Measurements from ENCODE around the gene RPA1. TPM values are rescaled to one million over a fixed set of nuclear protein-coding genes. Genes with fewer than 3 reads are reported as not detected.

The RPA1 gene
- total RNA-seq, 1 donor from 2014 or later = 56.6 TPM

DNA sequence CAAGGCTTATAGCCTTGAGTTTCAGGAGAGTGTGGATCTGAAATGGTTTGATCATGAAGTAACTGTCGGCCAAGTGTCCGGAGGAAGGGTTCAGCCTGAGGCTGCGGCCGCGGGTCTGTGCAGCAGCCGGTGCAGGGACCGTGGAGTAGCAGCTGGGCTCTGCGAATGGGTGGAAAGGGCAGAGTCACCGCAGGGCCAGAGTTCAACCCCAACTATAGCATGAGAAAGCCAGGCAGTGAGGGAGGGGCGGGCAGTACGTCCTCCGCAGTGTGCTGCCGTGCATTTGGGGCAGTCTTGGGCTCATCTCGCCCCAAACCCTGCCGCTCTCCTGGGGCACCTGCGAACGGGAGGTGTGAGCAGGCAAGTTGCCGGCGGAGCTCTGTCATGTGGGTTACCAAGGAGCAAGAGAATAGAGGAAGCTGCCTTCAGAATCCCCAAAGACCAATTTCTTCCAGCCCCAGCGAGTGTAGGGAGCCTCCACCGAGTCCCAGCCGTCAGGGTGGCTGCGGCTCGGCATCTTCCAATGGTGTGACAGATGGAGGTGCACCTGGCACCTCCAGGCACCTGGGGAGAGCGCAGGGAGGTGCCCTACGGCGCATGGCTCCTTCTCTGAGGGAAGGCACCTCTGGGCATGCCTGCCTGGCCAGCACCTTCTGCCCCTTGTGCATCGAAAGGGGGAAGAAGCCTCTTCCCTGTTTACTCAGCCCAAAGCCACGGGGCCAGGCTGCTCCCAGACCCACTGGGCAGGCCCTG, 87.3 kb downstream of the RPA1 start:
- Mint-ChIP-seq H3K27ac (ENCODE audit: unreplicated experiment) (no peak overlapping the region), H3K27me3 (ENCODE audit: low read depth) (peaks cover 41% of the 10 kb centered on the region), H3K36me3 (ENCODE audit: low read depth) (no peaks in the 10 kb centered on the region), H3K4me3 (ENCODE audit: unreplicated experiment) (no peak overlapping the region), H3K9me3 (ENCODE audit: low read depth) (no peaks in the 10 kb centered on the region), H3K4me1 (ENCODE audit: low read depth) (no peaks in the 10 kb centered on the region)
- DNase-seq (ENCODE audit: low spot score) = no peak
- TF ChIP-seq, protein P1, sequence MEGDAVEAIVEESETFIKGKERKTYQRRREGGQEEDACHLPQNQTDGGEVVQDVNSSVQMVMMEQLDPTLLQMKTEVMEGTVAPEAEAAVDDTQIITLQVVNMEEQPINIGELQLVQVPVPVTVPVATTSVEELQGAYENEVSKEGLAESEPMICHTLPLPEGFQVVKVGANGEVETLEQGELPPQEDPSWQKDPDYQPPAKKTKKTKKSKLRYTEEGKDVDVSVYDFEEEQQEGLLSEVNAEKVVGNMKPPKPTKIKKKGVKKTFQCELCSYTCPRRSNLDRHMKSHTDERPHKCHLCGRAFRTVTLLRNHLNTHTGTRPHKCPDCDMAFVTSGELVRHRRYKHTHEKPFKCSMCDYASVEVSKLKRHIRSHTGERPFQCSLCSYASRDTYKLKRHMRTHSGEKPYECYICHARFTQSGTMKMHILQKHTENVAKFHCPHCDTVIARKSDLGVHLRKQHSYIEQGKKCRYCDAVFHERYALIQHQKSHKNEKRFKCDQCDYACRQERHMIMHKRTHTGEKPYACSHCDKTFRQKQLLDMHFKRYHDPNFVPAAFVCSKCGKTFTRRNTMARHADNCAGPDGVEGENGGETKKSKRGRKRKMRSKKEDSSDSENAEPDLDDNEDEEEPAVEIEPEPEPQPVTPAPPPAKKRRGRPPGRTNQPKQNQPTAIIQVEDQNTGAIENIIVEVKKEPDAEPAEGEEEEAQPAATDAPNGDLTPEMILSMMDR (IDR thresholded peaks at IDR 0.05) = no peak

DNA sequence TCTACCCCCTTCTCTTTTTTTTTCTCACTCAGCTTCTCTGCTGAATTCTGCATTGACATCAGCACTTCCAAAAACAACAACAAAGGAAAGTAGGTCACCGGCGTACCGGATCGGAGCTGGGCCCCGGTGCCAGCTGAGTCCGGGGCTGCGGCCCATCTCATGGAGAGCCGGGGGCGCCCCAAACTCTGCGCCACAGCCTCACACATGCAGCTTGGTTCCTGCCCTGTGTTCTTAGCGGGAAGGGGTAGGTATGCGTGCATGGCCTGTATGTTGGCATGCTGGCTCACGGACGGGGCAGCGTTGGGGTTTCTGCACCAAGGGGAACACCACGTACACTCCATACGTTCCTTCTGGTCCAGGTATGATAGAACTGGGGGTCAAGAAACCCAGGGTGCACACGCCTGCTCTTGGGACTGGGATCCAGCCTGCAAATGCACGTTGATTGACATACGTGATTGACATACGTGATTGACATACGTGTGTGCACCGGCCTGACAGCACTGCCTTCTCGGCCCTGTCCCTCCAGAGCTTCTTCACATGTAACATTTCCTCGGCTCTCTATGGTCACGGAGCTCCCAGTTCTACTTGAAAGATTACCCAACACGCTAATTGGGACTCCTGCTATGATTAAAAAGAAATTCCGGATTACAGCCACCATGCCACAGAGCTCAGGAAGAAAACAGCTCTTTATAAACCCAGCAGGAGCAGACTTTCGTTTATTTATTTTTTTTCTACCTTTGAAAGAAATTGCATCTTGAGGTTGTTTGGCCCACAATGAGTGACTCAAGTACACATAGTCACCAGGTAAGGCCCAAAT, 88.7 kb downstream of the RPA1 start:
- H3K27me3 Mint-ChIP-seq (ENCODE audit: low read depth) = peaks cover 30% of the 10 kb centered on the region
- no peak overlapping the region for H3K27ac Mint-ChIP-seq (ENCODE audit: unreplicated experiment)
- no peaks in the 10 kb centered on the region for H3K9me3 Mint-ChIP-seq (ENCODE audit: low read depth)
- no peak for DNase-seq (ENCODE audit: low spot score)
- TF ChIP-seq, protein P1 (IDR thresholded peaks at IDR 0.05) = no peak
- no peak overlapping the region for H3K4me3 Mint-ChIP-seq (ENCODE audit: unreplicated experiment)
- H3K4me1 Mint-ChIP-seq (ENCODE audit: low read depth) = no peaks in the 10 kb centered on the region
- no peaks in the 10 kb centered on the region for H3K36me3 Mint-ChIP-seq (ENCODE audit: low read depth)

- no peak overlapping the region for H3K4me3 Mint-ChIP-seq (ENCODE audit: unreplicated experiment)
- H3K4me1 Mint-ChIP-seq (ENCODE audit: low read depth) = no peaks in the 10 kb centered on the region
- peaks cover 25% of the 10 kb centered on the region for H3K27me3 Mint-ChIP-seq (ENCODE audit: low read depth)
- DNase-seq (ENCODE audit: low spot score) = no peak
- no peaks in the 10 kb centered on the region for H3K36me3 Mint-ChIP-seq (ENCODE audit: low read depth)
- H3K27ac Mint-ChIP-seq (ENCODE audit: unreplicated experiment) = no peak overlapping the region
- TF ChIP-seq, protein P1 (IDR thresholded peaks at IDR 0.05) = no peak
- H3K9me3 Mint-ChIP-seq (ENCODE audit: low read depth) = no peaks in the 10 kb centered on the region
Measured at GRCh38 chr17:1919201-1919600, 89.4 kb downstream of the RPA1 start.

- Mint-ChIP-seq H3K27ac (ENCODE audit: unreplicated experiment) (no peak overlapping the region), H3K4me3 (ENCODE audit: unreplicated experiment) (no peak overlapping the region), H3K9me3 (ENCODE audit: low read depth) (no peaks in the 10 kb centered on the region), H3K4me1 (ENCODE audit: low read depth) (no peaks in the 10 kb centered on the region), H3K27me3 (ENCODE audit: low read depth) (peaks cover 18% of the 10 kb centered on the region), H3K36me3 (ENCODE audit: low read depth) (no peaks in the 10 kb centered on the region)
- no peak for DNase-seq (ENCODE audit: low spot score)
- TF ChIP-seq, protein P1 (IDR thresholded peaks at IDR 0.05) = no peak
Measured at GRCh38 chr17:1920948-1921351, 91.1 kb downstream of the RPA1 start.

- Mint-ChIP-seq H3K27me3 (ENCODE audit: low read depth) (peaks cover 17% of the 10 kb centered on the region), H3K4me3 (ENCODE audit: unreplicated experiment) (no peak overlapping the region), H3K36me3 (ENCODE audit: low read depth) (no peaks in the 10 kb centered on the region), H3K9me3 (ENCODE audit: low read depth) (no peaks in the 10 kb centered on the region), H3K4me1 (ENCODE audit: low read depth) (no peaks in the 10 kb centered on the region), H3K27ac (ENCODE audit: unreplicated experiment) (no peak overlapping the region)
- TF ChIP-seq, protein P1 (IDR thresholded peaks at IDR 0.05) = no peak
- DNase-seq (ENCODE audit: low spot score) = no peak
Measured at GRCh38 chr17:1928976-1929375, 99.2 kb downstream of the RPA1 start.
